GM18499 (cell line): Measurements from ENCODE around the gene GAS7.

Experiments
- ATAC-seq: cut with Tn5 transposase; IDR thresholded peaks from one replicate; pipeline ENCODE4 v1.9.1; 2021; ENCODE audit warnings: moderate number of reproducible peaks; ENCODE audit not compliant: insufficient read depth, unreplicated experiment

Gene GAS7

DNA sequence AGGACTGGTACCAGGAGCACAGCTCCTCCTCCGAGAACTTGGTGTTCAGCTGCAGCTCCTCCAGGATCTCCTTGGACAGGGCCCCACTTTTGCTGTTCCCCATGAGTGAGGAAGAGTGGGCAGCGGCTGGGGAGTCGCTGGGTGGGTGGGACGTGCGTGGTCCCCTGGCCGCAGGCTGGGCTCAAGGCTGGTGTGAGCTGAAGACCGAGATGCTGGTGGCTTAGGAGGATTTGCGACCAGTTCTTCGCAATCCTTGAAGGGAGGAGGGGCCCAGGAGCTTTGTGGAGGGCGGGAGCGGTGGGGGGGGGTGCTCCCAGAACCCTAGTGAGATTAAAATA is 293.4 kb downstream of the GAS7 start, which contains the start of gene RCVRN:
Gene RCVRN (minus strand): TSS at position 194 of the 338 bp plus-strand sequence. CDS start 91 bp downstream, at position 103.
- no peak for ATAC-seq

DNA sequence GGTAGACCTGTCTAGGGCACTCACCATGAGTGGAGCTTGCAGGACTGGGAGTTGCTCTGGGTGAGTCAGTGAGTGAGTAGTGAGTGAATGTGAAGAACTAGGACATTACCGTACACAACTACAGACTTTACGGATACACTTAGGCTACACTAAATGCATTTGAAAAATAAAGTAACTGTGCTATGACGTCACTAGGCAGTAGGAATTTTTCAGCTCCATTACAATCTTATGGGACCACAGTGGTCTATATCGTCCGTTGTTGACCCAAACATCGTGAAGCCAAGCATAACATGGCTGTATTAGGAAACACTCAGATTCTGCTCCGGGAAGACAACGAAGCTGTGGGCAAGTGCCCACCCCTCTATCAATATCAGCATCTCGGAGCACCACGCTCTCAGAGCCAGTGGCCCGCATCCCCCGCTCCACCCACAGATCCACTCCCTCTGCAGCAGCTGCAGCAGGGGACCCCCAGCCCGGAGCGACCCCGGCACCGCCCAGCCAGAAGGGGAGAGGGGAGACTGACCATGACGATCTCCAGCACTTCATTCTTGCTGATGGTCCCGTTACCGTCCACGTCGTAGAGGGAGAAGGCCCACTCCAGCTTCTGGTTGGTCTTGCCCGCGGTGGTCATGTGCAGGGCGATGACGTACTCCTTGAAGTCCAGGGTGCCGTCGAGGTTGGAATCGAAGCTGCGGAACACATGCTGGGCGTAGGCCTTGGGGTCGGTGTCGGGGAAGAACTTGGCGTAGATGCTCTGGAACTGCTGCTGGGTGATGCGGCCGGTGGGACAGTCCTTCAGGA is 293.9 kb downstream of the GAS7 start:
- ATAC-seq = no peak

DNA sequence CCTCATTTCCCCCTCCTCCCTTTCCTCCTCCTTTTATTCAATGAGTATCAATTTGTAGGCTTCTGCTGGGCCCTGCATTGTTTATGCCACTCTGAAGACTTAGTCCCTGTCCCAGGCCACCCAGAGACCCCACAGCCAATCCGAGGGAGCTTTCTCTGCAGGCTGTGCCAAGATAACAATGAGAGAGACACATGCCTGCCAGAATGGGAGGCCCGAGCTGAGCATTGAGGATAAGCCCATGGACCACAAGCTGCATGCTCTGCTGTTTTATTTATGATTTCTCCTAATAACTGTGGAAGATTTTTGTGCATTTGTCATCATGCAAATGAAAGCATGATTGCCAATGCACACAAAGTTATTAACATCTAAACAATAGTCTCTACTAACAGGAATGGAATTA is 296.3 kb downstream of the GAS7 start:
- no peak for ATAC-seq

DNA sequence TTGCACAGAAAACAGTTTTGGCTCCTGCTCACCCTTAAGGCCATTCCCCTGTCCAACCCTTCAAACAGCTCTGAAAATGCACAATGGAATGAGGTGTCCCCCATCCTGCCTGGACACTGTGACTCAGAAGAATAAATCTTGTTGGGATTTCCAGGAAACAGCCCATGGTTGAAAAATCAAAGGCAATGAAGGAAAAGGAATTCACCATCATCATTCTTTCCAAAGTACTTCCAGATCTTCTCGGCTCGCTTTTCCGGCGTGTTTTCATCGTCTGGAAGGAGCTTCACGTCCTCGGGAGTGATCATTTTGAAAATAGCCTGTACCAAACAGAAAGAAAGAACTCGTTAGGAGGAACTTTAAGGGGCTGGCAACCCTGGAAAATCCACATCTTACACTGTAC is 297.6 kb downstream of the GAS7 start:
- no peak for ATAC-seq

DNA sequence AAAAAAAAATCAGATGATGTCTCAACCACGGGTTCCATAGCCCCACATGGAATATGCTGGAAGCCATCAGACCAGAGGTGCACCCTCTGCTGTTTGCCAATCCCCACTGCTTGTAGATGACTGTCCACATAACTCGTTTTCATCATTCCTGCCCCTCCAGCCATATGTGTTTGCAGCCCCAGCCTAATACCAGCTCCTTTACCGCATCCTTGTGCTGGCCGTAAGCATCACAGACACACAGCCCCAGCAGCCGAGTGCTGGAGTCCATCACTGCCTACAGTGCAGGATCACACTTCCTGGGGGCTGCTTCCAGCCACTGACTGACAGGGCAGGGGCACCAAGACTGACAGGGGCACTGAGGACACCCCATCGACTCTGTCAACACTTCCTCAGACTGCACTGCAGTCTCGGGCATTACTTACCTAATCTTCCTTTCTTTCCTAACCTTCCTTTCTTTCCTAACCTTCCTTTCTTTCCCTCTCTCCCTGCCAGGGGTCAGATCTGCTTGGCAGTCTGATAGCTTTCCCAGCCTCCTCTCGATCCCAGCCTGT is 298.3 kb downstream of the GAS7 start:
- ATAC-seq = no peak

DNA sequence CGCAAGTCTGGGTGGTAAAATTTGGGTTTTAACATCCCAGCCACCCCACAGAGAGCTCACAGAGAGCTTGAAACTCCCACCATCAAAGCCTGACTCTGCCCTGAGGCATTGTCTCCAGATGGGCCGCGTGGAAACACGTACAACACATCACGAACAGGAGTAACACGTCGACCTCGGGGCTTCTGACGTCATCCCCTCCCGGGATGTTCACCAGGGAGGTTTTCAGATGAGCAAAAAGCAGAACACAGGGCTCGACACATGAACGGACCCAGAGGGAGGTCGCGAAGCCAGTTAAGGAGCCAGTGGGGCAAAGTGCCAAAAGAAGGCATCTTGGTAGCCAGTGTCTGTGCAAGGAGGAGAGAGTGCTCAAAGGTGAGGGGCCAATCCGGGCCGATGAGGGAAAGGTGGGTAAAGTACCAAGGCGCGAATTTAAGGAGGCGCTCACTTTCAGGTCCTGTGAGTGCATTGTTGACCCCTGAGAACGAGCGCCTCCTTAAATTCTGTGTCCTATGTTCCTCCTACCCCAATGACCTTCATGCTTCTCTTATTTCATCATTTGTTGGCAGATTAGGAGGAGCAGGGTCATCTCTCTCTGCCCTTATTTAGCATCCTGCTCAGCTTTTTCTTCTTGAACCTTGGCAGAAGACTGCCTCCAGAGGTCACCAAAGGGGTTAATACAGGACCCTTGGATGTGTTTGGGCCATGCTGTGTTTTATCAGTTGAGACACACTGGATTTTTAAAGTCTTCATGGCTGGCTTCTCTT is 298.9 kb downstream of the GAS7 start:
- no peak for ATAC-seq

DNA sequence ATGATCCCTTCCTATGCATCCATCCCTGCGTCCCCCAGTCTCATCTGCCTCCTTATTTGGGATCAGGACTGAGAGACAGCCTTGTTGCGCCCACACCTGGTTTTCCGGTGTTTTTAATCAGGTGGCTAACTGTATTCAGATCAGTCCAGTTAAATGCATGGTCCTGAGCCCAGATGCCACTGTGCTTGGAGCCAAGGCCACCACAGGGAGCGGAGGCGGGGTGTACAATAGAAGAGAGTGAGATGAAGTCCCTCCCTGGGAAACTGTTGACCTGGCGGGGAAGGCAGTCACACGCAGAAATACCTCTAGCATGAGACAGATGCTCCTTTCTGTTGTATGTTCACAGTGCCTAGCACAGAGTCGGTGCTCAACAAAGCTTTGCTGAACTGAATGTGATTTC is 299.6 kb downstream of the GAS7 start:
- ATAC-seq = no peak

DNA sequence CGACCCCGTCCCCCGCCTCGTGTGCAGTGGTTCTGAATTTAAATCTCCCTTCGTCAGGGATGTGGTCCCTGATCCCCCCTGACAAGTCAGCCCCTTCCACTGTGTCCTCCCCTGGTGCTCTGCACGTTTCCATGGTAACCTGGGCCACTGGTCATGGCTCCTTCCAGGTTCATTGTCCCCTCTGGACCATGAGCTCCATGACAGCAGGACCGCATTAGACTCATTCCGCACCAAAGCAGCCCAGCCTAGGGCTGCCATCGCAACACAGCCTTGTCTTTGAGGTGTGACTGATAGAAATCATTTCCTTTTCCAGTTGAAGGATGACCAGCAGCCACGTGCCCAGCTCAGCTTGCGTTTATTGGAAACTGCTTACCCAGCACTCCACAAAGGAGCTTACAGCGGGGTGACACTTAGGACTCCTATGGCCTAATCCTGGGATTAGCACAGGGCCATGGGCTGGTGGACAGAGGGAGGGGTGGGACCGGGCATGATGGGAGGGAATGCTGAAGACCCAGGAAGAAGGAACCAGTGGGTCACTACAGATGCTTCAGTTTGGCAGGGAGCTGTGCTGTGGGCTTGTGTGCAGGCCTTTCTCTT is 300.9 kb downstream of the GAS7 start:
- ATAC-seq = no peak

DNA sequence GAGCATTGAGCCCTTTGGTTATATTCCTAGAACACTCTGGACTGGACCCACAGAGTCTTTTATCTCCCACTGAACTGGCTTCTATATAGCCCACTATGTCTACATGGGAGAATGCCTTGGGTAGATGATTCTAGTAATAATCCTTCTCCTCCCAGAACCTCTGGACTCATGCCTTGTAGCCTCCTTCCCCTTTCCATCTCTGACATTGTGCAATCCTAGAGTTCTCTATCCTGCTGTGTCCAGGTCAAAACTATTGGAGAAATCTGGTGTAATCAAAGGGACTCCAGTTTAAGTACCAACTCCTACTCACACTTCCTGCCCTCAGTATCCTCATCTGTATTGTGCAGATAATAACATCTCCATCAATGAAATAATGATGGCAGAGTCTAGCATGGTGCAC is 302.5 kb downstream of the GAS7 start:
- no peak for ATAC-seq

DNA sequence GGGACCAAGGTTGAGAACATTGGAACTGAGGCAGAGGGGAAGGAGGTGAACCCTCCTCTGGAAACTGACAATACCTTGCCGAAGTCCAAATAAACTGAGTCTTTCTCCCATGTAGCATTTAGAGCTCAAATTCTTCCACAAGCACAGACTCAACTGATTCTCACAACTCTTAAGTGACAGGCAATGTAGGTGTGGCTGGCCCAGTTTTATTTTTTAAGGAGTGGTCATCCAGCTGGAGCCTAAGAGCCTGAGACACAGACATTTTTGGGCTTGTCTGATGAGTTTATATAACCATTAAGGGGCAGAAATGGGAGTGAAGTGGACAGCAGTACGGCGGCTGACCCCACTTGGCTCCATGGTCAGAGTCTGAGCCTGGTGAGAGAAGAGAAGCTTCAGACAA is 304.2 kb downstream of the GAS7 start:
- ATAC-seq = no peak

DNA sequence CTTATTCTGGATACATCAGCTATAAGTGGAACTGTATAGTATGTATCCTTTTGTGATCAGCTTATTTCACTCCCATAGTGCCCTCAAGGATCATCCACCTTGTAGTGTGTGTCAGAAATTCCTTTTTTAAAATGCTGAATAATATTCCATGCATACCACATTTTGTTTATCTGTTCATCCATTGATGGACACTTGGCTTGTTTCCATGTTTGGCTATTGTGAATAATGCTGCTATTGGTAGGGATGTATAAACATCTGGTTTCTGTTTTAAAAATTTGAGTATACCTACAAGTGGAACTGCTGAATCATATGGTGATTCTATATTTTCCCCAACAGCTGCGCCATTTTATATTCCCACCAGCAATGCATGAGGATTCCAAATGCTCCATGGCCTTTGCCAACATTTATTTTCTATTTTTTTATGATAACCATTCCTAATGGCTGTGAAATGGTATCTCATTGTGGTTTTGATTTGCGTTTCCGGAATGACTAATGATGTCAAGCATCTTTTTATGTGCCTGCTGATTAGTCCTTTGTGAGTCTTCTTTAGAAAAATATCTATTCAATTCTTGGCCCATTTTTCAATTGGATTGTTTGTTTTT is 304.9 kb downstream of the GAS7 start:
- ATAC-seq = no peak

DNA sequence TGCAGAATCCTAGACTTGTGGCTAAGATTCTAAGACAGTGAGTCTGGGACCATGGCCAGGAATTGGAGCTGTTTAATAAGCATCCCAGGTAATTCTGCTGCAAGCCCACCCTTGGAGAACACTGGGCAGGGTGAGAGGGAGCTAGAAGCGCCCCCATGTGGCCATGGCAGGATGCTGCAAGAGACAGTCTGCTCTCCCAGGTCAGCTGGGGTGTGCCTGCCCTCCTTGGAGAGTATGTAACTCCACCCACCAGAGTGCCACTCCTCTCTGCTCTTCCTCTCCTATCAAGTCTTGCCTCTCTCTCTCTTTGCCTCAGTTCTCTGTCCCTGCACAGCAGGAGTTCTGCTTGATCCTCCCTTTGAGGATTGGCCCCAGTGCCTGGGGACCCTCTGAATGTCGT is 308.3 kb downstream of the GAS7 start:
- no peak for ATAC-seq

DNA sequence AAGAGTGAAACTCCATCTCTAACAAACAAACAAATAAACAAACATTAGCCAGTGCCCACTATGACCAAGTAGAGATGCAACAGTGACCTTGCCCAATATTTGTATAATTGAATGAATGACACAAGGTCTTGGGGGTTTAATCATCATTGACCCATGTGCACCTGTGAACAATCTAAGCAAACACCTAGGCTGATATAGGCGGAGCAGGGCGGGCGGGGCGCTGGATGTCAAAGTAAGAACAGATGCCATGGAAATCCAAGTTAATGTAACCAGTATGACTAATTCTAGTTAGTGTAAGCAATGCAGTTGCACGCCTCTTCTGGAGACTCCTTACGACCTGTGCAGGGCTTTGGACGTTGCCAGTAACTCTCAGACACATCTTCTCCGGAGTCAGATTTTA is 310.9 kb downstream of the GAS7 start:
- ATAC-seq = no peak

DNA sequence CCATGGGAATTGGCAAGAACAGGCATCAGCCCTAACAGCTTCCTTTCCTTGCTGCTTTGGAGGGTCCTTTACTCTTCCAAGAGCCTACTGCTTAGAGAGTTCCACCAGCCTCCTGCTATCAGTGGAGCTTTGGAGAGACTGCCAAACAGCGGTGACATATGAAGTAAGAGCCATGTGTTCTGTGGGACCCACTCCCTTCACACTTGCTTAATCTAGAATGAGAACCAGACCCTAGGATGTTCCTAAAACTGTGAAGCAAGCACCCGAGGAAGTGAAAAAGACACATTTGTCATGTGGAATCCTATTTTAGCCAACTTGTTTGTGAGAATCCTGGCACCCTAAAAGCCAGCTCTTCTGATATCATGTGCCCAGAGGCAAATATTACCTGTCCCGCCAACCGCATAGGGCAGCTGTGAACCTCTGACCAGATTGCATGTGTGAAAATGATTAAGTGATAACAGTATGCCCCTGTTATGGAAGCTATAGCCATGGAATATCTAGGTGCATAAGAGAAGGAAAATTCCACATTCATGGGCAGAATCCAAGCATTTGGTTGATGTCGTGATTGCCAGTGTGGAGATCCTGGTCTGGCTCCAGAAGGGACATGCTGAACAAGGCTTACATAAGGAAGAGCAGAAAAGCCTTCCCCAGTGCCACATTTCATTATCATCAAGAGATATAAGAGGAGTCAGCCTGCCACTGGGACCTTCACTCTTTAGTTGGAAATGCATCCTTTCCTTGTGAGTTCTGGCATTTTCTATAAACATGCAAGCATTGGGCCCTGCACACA is 312.1 kb downstream of the GAS7 start:
- no peak for ATAC-seq

DNA sequence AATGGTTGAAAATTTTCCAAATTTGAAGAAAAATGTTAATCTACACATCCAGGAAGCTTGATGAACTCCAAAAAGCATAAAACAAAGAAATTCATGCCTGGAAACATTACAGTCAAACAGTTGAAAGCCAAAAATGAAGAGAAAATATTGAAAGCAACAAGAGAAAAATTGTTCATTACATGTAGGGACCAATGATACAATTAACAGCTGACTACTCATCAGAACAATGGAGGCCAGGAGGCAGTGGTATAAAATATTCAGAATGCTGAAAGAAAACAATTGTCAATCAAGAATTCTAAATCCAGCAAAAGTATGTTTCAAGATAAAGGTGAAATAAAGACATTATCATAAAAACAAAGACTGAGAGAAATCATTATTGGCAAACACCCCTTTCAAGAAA is 315.0 kb downstream of the GAS7 start:
- ATAC-seq = no peak

DNA sequence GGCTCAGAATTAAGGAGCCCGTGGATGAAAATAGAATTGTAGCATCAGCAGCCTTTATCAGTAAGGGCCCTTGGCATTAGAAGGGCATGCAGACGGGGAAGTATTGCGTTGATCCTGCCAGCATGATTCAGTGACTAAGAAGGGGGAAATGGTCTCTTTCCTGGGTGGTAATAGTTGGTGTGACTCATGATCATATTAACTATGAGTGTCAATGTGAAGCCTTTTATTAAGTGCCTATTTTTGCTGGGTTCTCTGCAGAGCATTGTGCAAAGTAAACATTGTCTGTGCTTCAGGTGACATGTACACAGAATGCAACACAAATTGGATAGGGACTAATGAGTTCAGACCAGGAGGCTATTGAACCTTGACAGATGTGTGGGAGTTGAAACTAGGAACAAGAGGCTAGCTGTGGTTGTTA is 317.8 kb downstream of the GAS7 start:
- ATAC-seq = no peak

DNA sequence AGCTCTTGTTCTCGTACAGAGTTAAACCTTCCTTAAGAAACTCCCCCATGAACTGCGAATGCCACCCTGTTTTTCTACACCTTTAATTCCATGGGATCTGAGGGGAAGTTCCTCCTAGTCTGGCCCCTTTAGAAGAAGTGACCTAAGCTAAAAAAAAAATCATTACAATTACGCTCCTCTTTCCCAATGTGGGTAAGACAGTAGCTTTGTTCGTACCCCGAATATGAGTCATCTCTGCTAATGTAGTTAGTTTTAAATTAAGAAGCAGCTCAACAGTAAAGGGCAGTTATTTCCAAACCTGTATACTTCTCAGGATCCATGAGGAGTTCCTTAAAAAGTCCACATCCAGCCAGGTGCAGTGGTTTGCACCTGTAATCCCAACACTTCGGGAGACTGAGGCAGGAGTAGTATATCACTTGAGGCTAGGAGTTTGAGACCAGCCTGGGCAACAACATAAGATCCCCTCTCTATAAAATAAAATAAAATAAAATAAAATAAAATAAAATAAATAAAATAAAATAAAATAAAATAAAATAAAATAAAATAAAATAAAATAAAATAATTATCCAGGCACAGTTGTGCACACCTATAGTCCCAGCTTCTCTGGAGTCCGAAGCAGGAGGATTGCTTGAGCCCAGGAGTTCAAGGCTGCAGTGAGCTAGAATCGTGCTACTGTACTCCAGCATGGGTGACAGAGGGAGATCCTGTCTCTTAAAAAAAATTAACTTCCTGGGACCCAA is 319.4 kb downstream of the GAS7 start:
- ATAC-seq = no peak

DNA sequence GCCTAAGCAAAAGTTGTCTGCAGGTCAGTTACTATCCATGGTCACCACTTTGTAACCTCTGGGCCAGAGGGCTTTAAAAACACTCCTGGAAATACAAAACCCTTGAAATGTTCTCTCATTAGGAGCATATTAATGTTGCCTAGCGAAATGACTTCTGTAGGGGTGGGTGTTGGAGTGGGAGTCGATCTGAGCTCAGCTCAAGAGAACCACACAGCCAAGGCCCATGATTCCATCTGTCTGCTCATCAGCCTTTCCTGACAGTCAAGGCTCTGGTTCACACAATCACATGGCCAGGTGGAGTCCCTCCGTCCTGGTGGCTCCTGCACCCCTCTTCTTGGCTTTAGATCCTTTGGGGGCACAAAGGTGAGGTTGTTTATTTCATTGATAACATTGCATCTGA is 320.1 kb downstream of the GAS7 start:
- ATAC-seq = no peak

DNA sequence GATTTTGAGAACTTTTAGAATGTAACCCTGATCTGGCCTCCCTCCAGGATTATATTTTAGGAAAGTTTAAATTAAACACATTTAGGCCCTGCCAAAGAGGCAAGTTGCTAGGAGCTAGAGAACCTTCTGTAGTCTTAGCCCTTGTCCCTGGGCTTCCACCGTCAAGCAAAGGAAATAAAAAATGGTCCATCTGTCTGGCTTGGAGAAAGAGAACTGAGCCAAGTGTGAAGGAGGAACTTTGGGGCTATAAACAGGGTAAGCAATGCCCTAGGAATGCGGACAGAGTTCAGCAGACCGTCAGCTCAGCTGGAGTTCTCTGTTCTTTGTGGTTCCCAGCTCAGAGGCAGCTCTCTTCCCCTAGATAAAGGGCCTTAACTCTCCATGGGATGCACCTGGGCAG is 323.0 kb downstream of the GAS7 start:
- no peak for ATAC-seq
